Stimulated activated CD4-positive, alpha-beta T cell treated with anti-CD3 and anti-CD28 coated beads, Interleukin-15, amount 100 ng/mL, for 48 hours (primary cell): ENCODE data around the gene TRAPPC12.
"Not testable (repeated sequence)": the region's sequence is repeated elsewhere in the genome, so short reads cannot be mapped to it uniquely, and the experiment has no call there.

Source experiments
- DNase-seq, 2 donors: peaks; one replicate each; pipeline ENCODE4 v3.0.0-alpha.2; 2020; ENCODE audit warnings: low read depth in 2 of 2

Gene TRAPPC12

DNA sequence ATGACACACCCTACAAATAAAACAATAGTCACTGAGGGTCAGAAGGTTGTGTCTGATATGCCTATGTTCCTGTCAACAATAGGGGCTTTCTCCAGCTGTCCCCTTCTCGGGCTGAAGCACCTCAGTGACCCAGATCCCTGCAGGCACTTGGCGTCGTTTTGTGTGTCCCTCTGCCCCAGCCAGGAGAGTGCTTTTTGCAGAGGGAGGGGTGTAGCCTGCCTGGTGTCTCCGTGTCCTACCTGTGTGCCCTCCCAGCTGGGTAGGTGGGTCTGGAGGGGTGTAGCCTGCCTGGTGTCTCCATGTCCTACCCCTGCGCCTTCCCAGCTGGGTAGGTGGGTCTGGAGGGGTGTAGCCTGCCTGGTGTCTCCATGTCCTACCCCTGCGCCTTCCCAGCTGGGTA lies 74.5 kb downstream of the TRAPPC12 start:
- DNase-seq, result not testable (repeated sequence)

DNA sequence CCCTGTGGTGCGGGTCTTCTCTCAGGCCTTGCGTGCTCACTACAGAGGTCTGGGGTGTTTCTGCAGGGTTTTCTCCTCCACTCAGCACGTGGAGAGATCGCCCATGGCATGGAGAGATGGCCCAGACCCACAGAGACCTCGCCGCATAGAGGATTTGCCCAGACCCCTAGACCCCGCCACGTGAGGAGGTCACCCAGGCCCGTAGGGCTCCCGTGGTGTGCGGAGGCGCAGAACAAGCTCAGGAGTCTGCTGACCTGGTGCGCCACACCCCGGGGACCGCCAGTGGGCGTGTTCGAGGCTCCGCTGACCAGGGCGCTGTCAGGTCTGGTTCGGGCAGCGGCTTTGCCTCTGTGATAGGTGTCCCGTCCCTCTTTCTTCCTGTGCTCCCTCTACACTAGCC lies 75.3 kb downstream of the TRAPPC12 start:
- DNase-seq, result no peak

DNA sequence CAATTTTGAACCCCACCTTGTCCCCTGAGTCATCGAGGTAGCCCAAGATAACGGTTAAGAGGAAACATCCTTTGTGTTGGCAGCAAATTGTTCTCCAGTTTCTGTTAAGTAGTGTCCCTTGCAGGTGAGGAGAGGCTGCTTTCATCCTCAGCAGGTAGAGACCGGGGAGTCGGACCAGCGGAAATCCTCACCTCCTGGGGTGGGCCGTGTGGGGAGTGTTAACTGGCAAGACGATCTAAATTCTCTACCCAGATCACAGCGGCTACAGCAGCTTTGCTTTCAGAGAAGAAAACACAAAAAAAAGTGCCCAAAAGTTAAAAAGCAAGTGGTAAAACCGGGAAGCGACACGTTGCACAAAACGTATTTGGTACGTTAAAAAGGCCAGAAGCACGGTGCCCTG lies 76.6 kb downstream of the TRAPPC12 start:
- DNase-seq, result no peak

DNA sequence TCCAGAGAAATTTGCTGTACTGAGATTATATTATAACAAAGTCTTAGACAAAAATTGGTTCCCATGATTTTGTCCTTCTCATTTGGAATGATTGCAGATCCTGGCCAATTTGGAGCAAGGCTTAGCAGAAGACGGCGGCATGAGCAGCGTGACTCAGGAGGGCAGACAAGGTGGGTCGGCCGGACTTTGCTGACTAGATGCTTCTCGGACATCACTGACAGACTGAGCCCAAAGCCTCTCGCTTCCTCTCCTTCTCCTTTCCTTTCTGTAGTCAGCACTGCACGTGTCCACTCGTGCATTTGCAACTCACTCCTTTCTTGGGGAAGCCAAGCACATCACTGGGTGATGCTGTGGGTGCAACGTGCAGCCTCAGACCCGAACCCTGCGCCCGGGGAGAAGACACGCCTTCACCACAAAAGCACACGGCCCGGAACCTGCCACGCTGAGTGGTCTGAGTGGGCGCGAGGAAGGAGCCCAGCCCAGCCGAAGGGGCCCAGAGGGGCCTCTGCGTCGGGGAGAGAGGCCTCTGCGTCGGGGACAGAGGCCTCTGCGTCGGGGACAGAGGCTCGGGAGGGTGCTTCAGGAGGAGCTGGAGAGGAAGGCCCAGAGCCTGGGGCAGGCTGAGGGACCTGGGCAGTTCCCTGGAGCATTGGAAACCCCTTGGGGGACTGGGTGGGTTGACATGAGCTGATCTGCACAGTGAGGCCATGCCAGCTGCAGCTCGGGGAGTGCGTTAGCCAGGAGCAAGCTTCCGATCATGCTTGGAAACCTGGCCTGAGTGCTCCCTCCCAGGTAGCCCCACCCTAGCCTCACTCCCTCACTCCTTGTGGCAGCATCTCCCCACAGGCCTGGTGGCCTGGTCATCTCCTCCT lies 78.3 kb downstream of the TRAPPC12 start:
- no peak for DNase-seq

DNA sequence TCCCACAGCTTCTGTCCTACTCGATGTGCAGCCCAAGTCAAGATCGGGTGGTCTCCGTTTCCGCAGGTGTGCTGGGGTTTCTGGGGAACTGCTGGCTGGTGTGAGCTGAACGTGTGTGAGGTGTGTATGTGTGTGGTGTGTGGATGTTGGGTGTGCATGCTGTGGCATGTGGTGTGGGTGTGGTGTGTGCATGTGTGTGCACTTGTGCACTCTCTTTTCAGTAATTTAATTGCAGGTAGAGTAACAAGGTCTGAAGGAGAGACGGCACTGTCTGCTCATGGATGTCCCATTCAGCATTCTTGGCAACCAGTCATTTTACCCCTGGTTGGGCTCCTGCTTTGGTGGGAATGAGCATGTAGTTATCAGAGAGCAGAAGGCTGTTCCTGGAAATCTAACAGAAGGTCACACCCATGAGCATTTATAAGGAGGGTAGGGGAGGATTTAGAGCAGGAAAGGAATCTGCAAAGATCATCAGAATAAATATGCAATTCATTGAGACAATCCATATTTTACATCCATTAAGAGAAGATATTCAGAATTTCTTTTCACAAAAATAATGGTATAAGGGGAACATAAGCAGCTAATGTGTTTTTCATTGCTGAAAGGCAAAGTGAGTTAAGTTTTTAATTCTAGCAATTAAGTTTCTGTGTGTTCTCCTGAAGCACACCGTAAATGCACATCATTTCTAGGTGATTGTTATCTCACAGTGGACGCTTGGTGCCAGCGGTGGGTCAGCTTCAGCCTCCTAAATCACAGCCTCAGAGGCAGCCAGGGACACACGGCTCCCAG lies 79.1 kb downstream of the TRAPPC12 start:
- no peak for DNase-seq

DNA sequence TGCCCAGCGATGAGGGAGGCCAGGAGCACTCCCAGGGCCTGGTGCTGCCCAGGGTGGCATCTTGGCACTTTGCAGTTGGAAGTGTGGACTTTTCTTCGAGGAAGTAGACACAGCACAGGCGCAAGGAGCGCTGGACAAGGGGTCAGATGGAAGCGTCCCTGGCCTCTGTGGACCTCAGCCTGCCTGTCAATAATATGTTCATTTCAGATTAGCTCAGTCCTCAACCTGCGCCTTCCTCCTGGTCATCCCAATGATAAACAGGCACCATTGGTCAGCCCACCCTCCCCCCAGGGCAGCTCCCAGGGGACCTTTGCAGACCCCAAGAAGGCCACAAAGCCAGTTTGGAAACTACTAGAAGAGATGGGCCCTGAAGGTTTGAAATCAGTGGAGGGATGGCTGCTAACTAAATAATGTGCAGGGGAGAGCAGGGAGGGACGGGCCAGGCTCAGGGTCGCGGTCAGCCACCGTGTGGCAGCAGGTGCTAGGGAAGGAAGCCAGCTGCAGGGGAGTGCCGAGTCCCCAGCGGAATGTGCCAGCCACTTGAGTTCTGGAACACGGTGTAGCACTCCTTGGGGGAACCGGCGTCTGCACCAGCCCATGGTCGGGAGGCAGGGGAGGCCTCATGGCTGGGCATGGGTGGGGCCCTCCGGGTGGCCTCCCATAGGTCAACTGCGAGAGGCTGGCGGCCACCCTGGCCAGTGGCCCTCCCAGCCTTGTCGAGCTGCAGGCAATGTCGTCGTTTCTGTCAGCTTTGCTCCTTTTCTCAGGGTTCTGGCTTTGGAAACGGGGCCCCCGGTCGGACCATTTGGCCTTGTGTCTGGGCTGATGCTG lies 79.9 kb downstream of the TRAPPC12 start:
- no peak for DNase-seq

DNA sequence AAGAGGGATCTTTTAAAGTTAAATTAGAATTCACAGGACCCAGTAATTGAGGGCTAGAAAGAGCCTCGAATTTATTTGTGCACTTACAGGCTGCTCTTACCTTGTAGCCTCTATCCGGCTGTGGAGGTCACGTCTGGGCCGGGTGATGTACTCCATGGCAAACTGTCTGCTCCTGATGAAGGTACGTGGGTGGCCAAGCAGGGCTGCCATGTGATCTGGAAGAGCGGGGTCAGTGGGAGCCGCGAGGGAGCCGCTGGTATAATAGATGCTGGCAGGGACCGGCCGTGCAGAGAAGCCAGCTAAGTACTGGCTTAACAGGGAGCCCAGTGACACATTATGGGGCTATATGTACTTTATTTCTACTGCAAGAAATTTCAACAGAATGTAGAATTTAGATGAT lies 80.7 kb downstream of the TRAPPC12 start:
- DNase-seq, result no peak

DNA sequence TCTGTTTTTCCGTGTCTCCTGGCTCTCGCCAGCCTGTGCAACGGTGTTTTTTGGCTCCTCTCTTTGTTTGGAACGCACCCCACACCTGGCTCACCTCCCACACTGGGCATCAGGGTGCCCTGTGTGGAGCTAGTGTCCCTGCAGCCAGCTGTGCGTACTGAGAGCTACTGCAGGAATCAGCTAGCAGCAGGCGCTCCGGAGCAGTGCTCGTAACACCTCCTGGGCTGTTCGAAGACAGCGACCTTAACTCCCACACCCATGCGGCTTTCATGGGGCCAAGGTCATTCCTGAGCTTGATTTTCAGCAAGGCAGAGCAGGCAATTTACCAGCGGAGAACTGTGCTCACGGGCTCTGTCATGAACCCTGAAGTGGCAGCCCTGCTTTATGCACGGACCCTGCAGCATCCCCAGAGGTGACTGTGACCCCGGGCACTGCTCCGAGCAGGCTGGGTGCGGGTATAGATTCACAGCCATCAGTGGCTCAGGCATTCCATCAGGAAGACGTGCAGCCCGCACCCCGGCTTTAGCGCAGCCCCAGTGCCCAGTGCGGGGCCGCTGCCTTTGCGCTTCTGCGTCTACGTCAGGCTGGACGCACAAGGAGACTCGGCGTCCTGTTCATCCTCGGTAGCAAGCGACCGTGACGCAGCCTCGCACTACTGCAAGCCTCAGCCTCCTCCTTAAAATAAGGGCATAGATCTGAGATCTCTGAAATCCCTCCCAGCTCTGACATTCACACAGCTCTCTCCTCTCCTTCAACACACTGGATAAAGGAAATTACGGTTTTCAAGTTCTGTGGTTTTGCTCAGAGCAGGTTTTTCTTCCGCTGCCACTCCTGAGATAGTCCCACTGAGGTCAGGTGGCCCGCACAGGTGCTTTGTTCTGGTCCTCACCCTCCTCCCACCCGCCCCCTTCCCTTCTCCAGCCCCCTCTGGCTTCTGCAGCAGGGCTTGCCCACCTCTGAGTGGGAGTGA lies 81.6 kb downstream of the TRAPPC12 start:
- DNase-seq, result no peak

DNA sequence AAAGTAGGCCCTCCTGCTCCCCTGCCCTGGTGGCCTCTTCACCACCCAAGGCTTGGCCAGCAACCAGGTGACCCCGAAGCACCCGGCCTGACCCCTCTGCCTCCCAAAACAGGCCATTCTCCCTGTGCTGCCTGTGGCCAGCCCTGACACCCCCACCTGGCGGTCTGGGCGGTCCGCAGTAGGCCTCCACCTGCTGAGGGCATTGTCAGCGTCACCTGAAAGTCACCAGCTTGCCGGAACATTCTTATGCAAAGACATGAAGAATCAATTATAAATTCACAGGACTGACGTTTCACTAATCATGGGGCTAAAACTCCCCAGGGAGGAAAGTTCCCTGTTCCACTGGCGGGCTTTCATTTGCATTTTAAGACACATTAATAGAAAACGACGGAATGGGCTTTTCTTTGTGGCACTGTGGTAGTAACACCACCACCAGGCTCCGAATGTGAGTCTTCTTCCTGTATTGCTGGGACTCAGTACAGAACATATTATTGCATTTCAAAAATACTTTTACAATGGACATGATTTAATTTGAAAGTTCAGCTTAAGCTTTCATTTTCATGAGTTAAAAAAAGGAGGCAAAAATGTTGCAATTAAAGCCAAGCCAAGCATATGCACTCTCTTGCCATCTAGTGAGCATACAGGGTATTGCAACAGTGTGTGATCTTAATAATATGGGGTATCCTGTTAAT lies 82.5 kb downstream of the TRAPPC12 start:
- DNase-seq, result no peak

DNA sequence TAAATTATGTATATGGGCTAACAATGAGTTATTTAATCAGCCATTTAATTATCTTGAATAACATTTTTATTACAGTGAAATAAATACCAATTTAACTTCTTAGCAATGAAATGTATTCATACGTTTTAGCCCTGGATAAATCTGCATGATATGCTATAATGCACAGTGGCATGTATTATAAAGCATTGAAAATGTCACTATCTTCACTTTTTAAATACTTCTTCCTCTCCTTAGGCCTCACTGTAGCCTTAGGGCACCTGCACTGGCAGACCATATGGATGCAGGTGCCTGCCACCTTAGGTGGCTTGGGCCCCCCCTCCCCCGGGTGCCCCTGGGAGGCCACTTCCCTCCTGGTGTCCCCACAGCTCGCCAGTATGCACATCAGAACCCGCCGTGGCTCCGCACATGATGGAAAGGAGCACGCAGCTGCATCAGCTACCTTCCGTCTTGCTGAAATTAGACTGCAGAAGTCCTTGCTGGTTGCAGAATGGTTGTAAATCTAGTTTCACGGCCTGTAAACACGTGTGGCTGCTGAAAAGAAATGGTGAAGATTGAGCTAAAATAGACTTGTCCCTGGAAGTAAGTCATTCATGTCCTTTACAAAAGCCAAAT lies 83.1 kb downstream of the TRAPPC12 start:
- DNase-seq, result no peak

DNA sequence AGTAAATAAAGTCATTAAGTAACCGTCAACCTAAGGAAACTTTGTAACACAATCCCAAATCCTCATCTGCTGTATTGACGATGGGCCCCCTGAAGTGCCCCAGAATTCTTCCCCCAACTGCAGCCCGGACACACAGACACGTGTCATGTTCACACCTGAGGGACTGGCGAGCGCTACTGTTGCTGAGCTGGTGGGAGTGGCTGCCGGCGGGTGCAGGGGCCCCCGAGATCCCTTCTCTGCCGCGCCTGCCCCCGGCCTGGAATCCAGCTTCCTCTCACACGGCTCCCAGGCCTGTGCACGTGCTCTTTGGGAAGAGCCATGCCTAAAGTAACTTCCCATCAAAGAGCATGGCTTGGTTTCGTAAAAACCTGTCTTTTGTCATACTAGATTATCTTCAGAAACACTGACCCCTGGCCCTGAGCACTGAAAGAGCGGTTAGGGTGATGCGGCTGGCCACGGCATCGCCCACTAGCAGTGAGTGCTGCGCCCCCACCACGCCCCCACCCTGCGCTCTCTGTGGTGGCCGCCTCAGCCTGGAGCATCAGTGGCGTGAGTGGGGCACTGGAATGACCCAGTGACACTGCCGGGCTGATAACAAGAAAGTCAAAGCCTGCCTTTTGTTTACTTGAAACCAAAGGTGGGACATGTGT lies 83.8 kb downstream of the TRAPPC12 start:
- no peak for DNase-seq

DNA sequence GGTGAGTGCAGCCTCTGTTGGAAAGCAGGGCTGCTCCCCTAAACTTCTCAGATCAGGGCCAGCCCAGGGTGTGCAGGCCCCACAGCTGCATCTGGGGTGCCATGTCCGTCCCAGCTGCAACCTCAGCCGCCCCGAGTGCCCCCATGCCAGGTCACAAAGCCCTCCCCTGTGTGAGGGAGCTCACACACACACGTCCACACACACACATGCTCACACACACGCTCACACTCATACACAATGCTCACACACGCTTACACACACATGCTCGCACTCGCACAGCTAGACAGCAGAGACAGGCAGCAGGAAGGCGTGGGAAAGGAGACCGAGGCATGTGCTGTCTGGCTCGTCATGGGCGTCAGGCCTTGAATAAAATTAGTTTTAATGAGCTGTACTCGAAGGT lies 84.5 kb downstream of the TRAPPC12 start:
- DNase-seq, result no peak

DNA sequence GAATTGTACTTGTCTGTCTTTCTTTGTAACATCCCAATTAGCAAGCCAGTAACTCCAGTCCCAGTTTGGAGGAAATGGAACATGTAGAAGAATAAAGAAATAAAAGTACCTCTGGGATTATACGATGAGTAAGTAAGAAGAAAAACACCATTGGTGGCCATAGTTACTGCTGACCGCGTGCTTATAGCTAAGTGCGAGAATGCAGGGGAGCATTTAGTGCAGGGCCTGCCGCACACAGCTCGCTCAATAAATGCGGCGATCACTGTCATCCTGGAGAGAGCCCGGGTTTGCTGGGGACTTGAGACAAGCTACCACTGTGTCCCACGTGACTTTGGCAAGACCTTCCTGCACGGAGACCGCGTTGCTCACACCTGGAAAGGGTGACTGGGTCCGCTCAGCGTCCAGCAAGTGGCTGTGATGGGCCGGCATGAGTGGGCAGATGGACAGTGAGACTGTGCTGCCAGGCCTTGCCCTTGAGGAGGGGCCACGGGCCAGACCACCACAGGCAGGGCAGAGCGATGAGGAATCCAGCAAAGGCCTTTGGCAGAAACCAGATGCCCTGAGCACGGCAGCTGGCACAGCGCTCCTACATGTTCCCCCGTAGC lies 85.0 kb downstream of the TRAPPC12 start:
- DNase-seq, result no peak

DNA sequence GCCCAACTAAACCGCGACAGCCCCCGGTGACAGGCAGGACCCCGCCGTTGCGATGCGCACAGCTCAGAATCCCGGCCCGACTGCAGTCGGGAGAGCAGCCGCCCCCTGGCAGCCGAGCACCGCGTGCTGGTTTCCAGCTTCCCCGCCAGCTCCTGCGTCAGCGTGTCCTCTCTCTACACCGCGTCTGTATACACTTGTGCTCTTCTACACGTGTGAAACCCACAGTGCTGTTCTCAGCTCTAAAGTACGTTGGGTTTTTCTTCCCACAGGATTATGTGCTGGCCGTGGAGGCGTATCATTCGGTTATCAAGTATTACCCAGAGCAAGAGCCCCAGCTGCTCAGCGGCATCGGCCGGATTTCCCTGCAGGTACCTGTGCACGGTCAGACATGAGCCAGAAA lies 85.8 kb downstream of the TRAPPC12 start:
- no peak for DNase-seq

DNA sequence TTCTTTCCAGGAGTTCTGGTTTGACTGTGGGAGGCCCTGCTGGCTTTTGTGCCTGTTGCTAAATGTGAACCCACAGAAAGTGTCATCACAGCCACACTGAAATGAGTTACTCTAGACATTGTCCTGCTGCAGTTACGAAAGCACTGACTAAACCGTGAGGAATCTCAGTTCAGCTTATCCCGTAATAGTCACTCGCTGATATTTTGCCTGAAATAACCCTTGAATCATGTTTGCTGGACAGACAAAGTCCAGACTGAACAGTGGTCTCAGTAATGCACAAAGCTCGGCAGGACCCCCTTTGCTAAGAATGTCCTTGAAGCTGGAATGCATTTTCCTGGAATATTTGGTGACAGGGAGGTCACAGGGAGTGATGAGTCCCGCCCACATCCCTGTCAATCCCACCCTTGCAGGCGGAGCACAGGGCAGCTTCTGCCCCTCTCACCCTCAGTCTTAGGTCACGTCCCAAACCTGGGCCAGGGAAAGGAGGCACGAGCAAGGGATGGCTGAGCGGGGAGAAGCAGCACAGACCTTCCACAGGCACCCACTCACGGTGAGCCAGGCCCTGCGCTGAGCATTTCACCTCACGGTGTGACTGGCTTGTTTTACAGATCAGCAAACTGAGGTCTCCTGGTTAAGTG lies 86.5 kb downstream of the TRAPPC12 start:
- no peak for DNase-seq

DNA sequence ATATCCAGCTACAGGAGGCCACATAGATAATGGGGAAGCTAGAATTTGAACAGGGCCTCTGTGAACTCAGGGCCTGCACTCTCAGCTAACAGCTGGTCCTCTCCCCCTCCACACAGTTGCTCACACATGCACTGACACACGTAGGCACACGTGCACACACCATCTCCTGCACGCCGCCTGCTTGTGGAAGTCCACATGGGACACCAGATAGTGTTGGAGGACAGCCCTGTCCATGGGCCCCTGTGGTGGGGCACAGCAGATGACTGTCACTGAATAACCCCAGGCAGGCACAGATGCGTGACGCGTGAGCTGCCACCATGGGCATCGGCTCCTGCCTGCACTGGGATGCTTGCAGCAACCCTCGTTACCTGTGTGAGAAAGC lies 87.0 kb downstream of the TRAPPC12 start:
- no peak for DNase-seq

DNA sequence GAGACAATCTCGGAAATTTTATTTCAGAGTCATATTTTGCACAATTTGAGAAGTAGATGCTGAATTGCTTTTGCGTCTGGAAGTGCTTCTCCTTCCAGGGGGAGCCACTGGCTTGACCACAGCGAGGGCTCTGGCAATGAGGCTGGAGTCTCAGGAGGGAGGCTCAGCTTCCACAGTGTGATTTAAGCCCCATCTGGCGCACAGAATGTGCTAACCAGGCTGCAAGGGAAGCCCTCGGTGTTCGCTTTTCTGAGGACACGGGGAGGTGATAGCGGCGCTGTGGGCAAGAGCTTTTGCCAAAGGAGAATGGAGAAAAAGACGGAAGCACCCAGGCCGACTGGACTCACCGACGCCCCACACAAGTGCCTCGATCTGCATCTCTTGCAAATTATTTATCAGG lies 87.5 kb downstream of the TRAPPC12 start:
- no peak for DNase-seq

DNA sequence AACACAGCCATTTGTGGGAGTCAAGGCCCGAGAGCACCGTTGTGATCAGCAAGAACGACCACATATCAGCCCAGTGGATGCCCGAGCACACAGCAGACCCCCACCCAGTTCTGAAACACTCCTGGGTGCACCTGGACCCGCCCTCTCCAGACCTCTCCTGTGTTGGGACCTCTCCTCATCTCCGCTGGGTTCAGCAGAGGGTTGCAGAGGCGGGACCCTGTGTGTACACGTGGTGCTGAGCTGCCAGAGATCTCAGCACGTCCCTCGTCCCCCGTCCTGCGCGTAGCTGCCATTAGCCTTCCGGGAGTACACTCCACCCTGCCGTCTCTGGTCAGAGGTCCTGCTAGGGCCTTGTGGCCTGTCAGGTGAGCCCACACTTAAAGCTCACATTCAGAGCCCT lies 88.2 kb downstream of the TRAPPC12 start:
- DNase-seq, result no peak
